Left kidney (tissue), 2 donors: ENCODE results near the gene NPC1. TPM values are rescaled to one million over a fixed set of nuclear protein-coding genes. Genes with fewer than 3 reads are reported as not detected.

Experiments used
- DNase-seq: peaks from one replicate; pipeline ENCODE4 v3.0.0-alpha.2; 2013
- polyA plus RNA-seq: library from polyadenylated mRNA; unstranded; fragments of 120-200 nt; gene quantifications from one replicate; pipeline ENCODE4 v1.2.1, GENCODE V29; 2013; ENCODE audit not compliant: insufficient read length

The NPC1 gene
- polyA plus RNA-seq, 1 donor, result 25.3 TPM

- DNase-seq, result no peak
Measured at GRCh38 chr18:23548719-23549118, 37.6 kb downstream of the NPC1 start.

GRCh38 chr18:23548275-23548674 is 38.0 kb downstream of the NPC1 start:
- no peak for DNase-seq

GRCh38 chr18:23547846-23548245 is 38.5 kb downstream of the NPC1 start:
- DNase-seq, result no peak

DNA sequence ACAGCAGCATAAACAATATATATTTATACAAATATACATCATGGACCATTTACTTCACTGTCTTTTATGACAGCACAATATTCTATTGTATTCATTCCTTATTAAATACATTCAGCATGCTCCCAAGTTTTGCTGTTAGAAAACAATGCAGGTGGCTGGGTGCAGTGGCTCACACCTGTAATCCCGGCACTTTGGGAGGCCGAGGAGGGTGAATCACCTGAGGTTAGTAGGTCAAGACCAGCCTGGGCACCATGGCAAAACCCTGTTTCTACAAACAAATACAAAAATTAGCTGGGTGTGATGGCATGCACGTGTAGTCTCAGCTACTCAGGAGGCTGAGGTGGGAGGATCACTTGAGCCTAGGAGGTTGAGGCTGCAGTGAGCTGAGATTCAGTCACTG is 39.0 kb downstream of the NPC1 start:
- no peak for DNase-seq

DNA sequence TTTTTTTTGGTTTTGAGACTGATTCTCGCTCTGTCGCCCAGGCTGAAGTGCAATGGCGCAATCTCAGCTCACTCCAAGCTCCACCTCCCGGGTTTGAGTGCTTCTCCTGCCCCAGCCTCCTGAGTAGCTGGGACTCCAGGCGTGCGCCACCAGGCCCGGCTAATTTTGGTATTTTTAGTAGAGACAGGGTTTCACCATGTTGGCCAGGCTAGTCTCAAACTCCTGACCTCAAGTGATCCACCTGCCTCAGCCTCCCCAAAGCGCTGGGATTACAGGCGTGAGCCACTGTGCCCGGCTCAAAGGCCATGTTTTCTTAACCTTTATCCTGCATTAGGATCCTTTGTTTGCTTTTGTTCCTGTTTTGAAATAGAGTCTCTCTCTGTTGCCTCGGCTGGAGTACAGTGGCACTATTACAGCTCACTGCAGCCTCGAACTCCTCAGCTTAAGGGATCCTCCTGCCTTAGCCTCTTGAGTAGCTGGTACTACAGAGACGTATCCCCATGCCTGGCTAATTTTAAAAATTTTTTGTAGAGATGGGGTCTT is 41.0 kb downstream of the NPC1 start:
- no peak for DNase-seq

DNA sequence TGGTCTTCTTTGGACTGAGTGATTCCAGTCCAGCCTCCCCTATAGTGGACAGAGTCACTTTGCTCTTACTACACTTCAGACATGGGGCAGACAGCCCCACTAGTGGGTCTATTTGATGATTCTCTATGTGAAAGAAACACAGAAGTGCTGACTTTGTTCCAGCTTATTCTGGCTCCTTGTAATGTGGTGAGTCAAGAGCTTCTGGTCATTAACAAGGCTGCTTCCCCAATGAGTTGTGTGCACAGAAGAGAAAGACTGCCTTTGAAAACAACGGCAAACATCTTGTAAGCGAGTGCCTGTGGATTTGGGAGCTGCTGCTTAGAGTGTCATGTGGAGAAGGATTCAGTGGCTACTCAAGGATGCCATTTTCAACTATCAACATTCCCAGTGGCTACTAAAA is 43.8 kb downstream of the NPC1 start:
- no peak for DNase-seq

- no peak for DNase-seq
Measured at GRCh38 chr18:23541349-23542093, 44.8 kb downstream of the NPC1 start.

DNA sequence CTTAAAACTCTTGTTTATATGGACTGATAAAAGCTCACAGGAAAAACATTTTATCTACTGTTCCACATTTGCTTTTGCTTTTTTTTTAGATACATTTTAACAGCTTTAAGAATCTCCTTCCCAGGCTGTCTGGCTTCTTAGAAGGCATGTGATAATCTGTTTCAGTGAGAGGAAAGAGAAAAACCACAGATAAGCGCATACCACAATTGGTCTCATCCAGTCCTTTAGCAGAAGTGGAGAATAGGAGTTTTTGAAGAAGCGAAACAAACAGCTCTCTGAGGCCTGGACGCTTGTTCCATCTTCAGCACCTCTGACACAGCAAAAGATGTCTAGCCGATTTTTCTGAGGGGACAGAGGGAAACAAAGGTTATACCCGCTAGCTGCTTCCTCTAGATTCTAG is 45.4 kb downstream of the NPC1 start:
- no peak for DNase-seq

DNA sequence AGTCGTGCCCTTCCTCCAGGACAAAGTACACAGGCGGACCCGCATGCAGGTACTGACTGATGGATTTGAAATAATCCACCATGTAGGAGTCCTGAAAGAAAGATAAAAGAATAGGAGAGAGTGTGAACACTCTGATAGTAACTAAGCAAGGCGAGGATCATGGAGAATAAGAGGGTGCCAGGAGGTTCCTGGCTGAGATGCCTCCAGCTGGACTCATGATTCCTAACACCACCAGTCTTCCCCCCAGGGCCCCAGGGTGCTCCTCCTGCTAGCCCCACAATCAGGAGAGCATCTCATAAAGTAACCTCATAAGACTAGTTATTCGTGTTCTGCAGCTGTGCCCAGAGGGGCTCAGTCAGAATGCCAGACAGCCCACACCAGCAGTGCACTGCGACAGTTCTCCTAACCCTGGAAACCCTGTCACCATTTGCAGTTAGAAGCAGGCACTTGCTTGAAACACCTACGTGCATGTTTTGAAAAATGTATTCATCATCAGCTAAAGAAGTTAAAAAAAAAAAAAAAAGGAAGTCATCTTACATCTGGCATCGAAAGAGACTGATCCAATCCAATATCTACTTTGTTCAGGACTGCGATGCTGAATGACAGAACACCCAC is 46.3 kb downstream of the NPC1 start:
- DNase-seq, result no peak

GRCh38 chr18:23539296-23539695 is 47.0 kb downstream of the NPC1 start:
- no peak for DNase-seq

DNA sequence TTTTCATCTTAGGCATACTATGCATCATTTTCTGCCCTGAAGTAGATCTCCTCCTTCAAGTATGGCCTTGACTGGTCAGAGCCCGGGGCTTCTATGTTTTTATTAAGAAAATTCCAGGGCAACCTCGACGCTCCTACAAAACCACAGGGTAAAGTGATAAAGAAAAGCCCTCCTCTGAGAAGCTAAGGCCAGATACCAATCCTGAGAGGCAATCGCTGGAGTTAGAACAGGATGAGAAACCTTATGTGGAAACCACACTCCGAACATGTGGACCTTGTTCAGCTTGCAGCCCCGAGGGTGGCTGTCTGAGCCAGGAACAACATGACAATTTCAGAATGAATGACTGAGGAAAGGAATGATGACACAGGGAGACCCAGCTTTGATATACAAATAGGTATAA is 47.4 kb downstream of the NPC1 start:
- DNase-seq, result no peak

- no peak for DNase-seq
Measured at GRCh38 chr18:23538001-23538400, 48.3 kb downstream of the NPC1 start.

DNA sequence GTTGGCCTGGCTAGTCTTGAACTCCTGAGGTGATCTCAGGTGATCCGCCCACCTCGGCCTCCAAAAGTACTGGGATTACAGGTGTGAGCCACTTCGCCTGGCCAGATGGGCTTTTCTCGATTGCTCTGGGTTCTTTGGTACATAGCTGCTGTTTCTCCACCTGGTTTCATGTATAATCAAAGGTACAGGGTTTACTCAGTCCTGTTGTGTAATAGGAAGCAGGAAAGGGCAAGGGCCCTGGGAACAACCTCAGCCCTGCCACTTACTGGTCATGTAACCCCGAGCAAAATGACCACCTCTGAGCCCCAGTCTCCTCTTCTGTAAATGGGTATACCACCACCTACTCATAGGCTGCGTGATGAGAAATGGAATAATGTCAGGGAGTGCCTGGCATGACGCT is 49.0 kb downstream of the NPC1 start:
- no peak for DNase-seq

DNA sequence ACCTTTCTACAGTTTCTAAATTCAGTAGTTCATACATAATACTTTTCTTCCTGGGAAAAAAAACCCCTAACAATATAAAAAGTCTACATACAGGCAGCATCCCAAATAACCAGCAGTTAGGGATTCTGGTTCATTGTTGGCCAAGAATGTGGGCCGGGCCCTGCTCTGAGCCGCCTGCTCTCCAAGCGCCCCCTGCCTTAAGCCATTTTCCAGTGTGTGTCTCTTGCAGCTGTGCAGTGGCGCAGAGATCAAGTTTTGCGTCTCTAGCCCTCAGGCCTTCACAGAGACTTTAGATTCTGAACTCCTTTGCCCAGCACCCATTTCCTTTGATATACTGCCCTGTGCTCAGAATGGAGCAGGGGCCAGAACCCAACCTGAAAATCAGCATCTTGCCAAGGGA is 50.1 kb downstream of the NPC1 start:
- DNase-seq, result no peak

GRCh38 chr18:23534276-23534675 is 52.0 kb downstream of the NPC1 start:
- DNase-seq, result no peak

DNA sequence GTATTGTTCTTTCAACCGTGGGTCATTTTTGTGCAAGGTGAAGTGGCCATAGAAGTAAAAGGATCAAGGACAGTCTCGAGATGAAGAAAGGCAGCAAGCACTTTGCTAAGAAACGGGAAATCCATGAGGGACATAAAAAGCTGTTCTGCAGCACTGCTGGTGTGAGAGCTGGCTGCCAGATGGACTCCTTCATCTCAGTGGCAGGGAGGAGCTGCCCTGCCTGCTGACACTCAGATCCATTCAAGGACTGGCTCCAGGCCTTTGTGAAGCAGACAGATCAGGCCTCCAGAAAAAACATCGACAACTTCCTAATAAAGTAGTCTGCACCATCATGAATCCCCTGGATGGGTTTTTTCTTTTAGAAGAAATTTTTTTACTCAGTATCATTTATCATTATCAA is 53.5 kb downstream of the NPC1 start:
- peak; percentile 14 for DNase-seq

- no peak for DNase-seq
Measured at GRCh38 chr18:23531912-23532311, 54.4 kb downstream of the NPC1 start.

- DNase-seq, result no peak
Measured at GRCh38 chr18:23530195-23530594, 56.1 kb downstream of the NPC1 start.

DNA sequence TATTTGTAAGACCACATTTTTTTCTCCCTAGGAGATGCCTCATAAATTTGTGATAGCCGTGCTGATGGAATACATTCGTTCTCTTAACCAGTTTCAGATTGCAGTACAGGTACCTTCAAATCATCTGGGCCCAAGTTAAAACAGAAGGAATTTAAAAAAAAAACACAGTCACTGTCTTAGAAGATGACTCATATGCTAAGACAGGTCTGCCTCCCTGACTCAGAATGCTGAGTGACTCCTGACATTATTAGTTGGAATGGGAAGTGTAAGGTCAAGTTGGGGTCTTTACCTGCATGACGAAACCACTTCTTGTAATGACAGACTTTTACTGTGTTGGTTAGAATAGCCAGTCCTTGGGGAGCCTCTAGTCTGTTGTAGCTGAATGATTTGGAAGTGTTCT is 56.7 kb downstream of the NPC1 start:
- DNase-seq, result no peak

GRCh38 chr18:23528580-23529472 is 57.5 kb downstream of the NPC1 start:
- DNase-seq, result no peak

- peak; percentile 44 for DNase-seq
Measured at GRCh38 chr18:23526501-23527063, 59.7 kb downstream of the NPC1 start.

GRCh38 chr18:23524213-23524707 is 62.0 kb downstream of the NPC1 start:
- DNase-seq, result no peak
